PC-3 (cell line): ENCODE measurements around the gene RAI1. TPM values are rescaled to one million over a fixed set of nuclear protein-coding genes. Genes with fewer than 3 reads are reported as not detected.

Experiments used
- ATAC-seq: fragments of 200-7000 bp; cut with Tn5 transposase; 2 replicates; pipeline ENCODE4 v1.9.1; 2020; ENCODE audit warnings: mild to moderate bottlenecking, moderate library complexity
- BruUV-seq: library from RNA; stranded (reverse); fragments of 400-500 nt; replicated peaks from 2 replicates; lab custom pipeline; 2021; lab: Mats Ljungman, UMichigan
- CTCF ChIA-PET: fragments of 300-600 bp; sonication (Branson Sonifier 250); formaldehyde crosslinking; loops from one replicate; lab custom pipeline; 2022; ENCODE audit warnings: antibody characterized with exemption; lab: Charles Lee
- POLR2A ChIA-PET: fragments of 300-600 bp; sonication (Branson Sonifier 250); formaldehyde crosslinking; loops from one replicate; lab custom pipeline; 2022; ENCODE audit warnings: antibody characterized with exemption; ENCODE audit not compliant: unreplicated experiment; lab: Charles Lee
- DNase-seq: peaks from one replicate; pipeline ENCODE4 v3.0.0-alpha.2; 2015
- H2AFZ ChIP-seq: fragments of 300-600 bp; sonication (generic); 2 replicates; pipeline ENCODE4 v1.6.0; 2016; ENCODE audit warnings: antibody characterized with exemption, low read length
- H3F3A ChIP-seq: fragments of 300-600 bp; sonication (generic); one replicate; pipeline ENCODE4 v1.6.0; 2017; ENCODE audit warnings: antibody characterized with exemption, low read length, control low read depth, mild to moderate bottlenecking; ENCODE audit not compliant: unreplicated experiment
- H3K27ac ChIP-seq: fragments of 300-600 bp; sonication (generic); 2 replicates; pipeline ENCODE4 v1.5.1; 2016; ENCODE audit warnings: mild to moderate bottlenecking, low read length
- H3K27me3 ChIP-seq: fragments of 300-600 bp; sonication (generic); 2 replicates; pipeline ENCODE4 v1.6.1; 2016; ENCODE audit warnings: low read length, mixed read lengths
- H3K36me3 ChIP-seq: fragments of 300-600 bp; sonication (generic); 2 replicates; pipeline ENCODE4 v1.6.1; 2016; ENCODE audit warnings: low read depth, mixed run types, low read length, mixed read lengths
- H3K4me1 ChIP-seq: fragments of 300-600 bp; sonication (generic); 2 replicates; pipeline ENCODE4 v1.5.1; 2016; ENCODE audit warnings: low read length; ENCODE audit not compliant: insufficient read depth
- H3K4me2 ChIP-seq: fragments of 300-600 bp; sonication (generic); 2 replicates; pipeline ENCODE4 v1.6.0; 2016; ENCODE audit warnings: low read length
- H3K4me3 ChIP-seq: fragments of 300-600 bp; sonication (generic); 2 replicates; pipeline ENCODE4 v1.5.1; 2016; ENCODE audit warnings: mild to moderate bottlenecking, low read length, mixed read lengths
- H3K79me2 ChIP-seq: fragments of 300-600 bp; sonication (generic); 2 replicates; pipeline ENCODE4 v1.6.1; 2017; ENCODE audit warnings: low read length, mixed read lengths
- H3K9ac ChIP-seq: fragments of 300-600 bp; sonication (generic); 2 replicates; pipeline ENCODE4 v1.6.0; 2016; ENCODE audit warnings: mild to moderate bottlenecking, low read length
- H3K9me2 ChIP-seq: fragments of 300-600 bp; sonication (generic); replicated peaks from 2 replicates; pipeline ENCODE4 v1.6.1; 2016; ENCODE audit warnings: mixed run types, low read length, mixed read lengths
- H3K9me3 ChIP-seq: fragments of 300-600 bp; sonication (generic); 2 replicates; pipeline ENCODE4 v1.6.1; 2016; ENCODE audit warnings: low read length, mixed read lengths
- H4K20me1 ChIP-seq: fragments of 300-600 bp; sonication (generic); 2 replicates; pipeline ENCODE4 v1.6.1; 2016; ENCODE audit warnings: low read length, mixed read lengths
- CTCF ChIP-seq: fragments of 300-600 bp; sonication (generic); conservative IDR thresholded peaks from 2 replicates; pipeline ENCODE4 v1.5.1; 2017; ENCODE audit warnings: antibody characterized with exemption, low read depth, mild to moderate bottlenecking, low read length
- EZH2 ChIP-seq: fragments of 300-600 bp; sonication (generic); IDR thresholded peaks from one replicate; pipeline ENCODE4 v1.6.1; 2017; ENCODE audit warnings: antibody characterized with exemption, mild to moderate bottlenecking, low read length; ENCODE audit not compliant: unreplicated experiment
- EZH2phosphoT487 ChIP-seq: fragments of 300-600 bp; sonication (generic); IDR thresholded peaks from 2 replicates; pipeline ENCODE4 v1.6.1; 2018; ENCODE audit warnings: mild to moderate bottlenecking, antibody characterized with exemption, low read length, borderline replicate concordance
- intact Hi-C: fragments of 100-400 bp; cut with micrococcal nuclease; formaldehyde crosslinking; loops from 2 replicates; pipeline ENCODE4 v1.9.0; 2023
- total RNA-seq: library from RNA; depleted of rRNA; stranded (reverse); fragments of >200 nt; gene quantifications from 2 replicates; pipeline ENCODE4 v1.2.3, GENCODE V29; 2014

Gene RAI1
- total RNA-seq, 1 experiment from 2014 or later, result 33.0 TPM

- H3K4me3 ChIP-seq, result peak overlapping the region; percentile 86
These were observed 156.1 kb downstream of the RAI1 start for GRCh38 chr17:17837380-17837821.

DNA sequence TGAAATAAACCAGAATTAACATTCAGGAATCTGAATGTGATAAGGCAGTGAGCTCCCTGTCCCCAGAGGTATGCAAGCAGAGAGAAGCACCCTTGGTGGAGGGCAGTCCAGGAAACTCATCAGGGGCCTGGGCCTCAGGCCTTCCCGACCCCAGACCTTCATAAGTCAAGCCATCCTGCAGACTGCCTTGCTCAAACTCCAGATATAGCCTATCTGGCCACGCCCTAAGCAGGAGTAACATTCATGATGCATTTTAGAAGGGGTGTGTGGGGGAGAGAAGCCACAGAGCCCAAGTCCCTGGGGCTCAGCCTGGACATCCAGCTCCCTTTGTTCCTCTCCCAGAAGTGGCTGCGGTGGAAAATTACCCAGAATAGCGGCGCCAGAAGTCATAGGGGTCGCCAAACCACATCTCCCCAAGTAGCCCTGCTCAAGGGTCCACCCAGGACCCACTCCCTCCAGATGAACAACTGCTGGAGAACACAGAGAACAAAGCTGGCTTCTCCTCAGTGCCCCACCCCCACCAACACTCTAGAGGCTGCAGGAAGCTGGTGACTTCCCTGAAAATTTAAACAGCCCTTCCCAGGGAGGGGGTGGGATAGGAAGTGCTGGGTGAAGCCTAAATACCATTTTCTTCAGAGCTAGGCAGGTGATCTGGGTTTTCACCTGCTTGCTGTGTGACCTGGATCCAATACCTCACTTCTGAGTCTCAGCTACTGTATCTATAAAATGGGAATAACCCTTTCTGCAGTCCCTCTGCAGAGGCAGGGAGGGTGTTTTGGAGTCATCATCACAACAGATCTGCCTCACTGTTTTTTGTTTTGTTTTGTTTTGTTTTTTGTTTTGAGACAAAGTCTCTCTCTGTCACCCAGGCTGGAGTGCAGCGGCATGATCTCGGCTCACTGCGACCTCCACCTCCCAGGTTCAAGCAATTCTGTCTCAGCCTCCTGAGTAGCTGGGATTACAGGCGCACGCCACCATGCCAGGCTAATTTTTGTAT is 157.0 kb downstream of the RAI1 start:
- no peak overlapping the region for H3K4me3 ChIP-seq

More at GRCh38 chr17:17837380-17837821, 156.1 kb downstream of the RAI1 start:
- DNase-seq (peak; percentile 60), ATAC-seq (peak; percentile 2; the same call in 1 of the 2 replicates)
- H3K9me3 ChIP-seq, result no peaks in the 10 kb centered on the region
- H3K9me2 ChIP-seq, result no peaks in the 10 kb centered on the region
- peaks cover 57% of the 10 kb centered on the region for H3K79me2 ChIP-seq
- BruUV-seq, result TSS peak; percentile 70
- peak overlapping the region; percentile 100 for H3K9ac ChIP-seq
- TF ChIP-seq EZH2 (no peak), CTCF (no peak), EZH2phosphoT487 (no peak)
- POLR2A ChIA-PET, result interaction anchor here (0.6 kb wide), 1 partner anchor 352 kb away, joined by 4 read pairs; no protein-coding TSS in a partner anchor
- H2AFZ ChIP-seq, result no peak overlapping the region
- H4K20me1 ChIP-seq, result peaks cover 1% of the 10 kb centered on the region; the same call in 1 of the 2 replicates
- intact Hi-C loops, result no loop called here
- peak overlapping the region; percentile 97 for H3K27ac ChIP-seq
- CTCF ChIA-PET, result no interaction called here
- peaks cover under 1% of the 10 kb centered on the region; the same call in 1 of the 2 replicates for H3K36me3 ChIP-seq
- peaks cover 65% of the 10 kb centered on the region for H3K4me1 ChIP-seq
- H3F3A ChIP-seq, result peaks cover 6% of the 10 kb centered on the region
- H3K27me3 ChIP-seq, result no peaks in the 10 kb centered on the region
- peak overlapping the region; percentile 94 for H3K4me2 ChIP-seq

More for the DNA sequence above, 157.0 kb downstream of the RAI1 start:
- H3K9me3 ChIP-seq, result no peaks in the 10 kb centered on the region
- intact Hi-C loops, result no loop called here
- H3K9me2 ChIP-seq, result no peaks in the 10 kb centered on the region
- H3K4me1 ChIP-seq, result peaks cover 65% of the 10 kb centered on the region
- peak; percentile 8; the same call in 1 of the 2 replicates for ATAC-seq
- peaks cover 6% of the 10 kb centered on the region for H3F3A ChIP-seq
- peak overlapping the region; percentile 97 for H3K27ac ChIP-seq
- peaks cover 50% of the 10 kb centered on the region for H3K79me2 ChIP-seq
- ChIA-PET CTCF (no interaction called here), POLR2A (no interaction called here)
- peak overlapping the region; percentile 94 for H3K4me2 ChIP-seq
- peak overlapping the region; percentile 100 for H3K9ac ChIP-seq
- no peaks in the 10 kb centered on the region for H3K27me3 ChIP-seq
- no peak overlapping the region for H2AFZ ChIP-seq
- no TSS peak for BruUV-seq
- no peaks in the 10 kb centered on the region; the same call in 1 of the 2 replicates for H3K36me3 ChIP-seq
- peak; percentile 86 for DNase-seq
- no peak for TF ChIP-seq EZH2phosphoT487
- no peak for TF ChIP-seq CTCF
- TF ChIP-seq EZH2, result no peak
- no peaks in the 10 kb centered on the region; the same call in 1 of the 2 replicates for H4K20me1 ChIP-seq
